ENCODE results near the gene NPW. TPM values are rescaled to one million over a fixed set of nuclear protein-coding genes. Genes with fewer than 3 reads are reported as not detected.

Gene NPW
- total RNA-seq, 4 donors from 2014 or later: not detected

DNA sequence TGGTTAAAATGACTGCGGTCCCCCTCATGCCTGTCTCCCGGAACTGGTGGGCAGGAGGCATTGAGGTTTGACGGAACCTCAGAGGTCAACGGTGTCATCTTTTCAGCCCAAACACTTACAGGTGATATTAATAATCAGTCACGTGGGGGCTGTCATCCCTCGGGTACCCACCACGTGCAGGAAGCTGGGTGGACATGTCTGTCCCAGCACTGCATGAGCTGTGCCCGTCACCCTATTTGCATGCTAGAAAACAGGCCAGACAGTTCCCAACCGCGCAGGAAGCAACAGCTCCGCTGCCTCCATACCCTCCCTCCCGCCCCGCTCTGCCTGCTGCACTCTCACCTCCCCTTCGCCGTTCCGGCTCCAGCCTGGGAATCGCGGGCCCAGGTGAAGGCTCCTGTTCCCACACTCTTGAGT, 28.4 kb upstream of the NPW start:
- peaks cover 0 to 12% of the 10 kb centered on the region in 2 donors for H3K36me3 ChIP-seq
- intact Hi-C loops (cut with DNase I; ENCODE audit: low total_unique reads) (no loop called here), in situ Hi-C loops (cut with MboI; ENCODE audit: low sequenced_read_pairs in 4 of 4) (no loop called here)
- ATAC-seq (no peak), DNase-seq (no peak)
- H3K9me3 ChIP-seq: no peaks in the 10 kb centered on the region
- H3K4me3 ChIP-seq: peak overlapping the region in 2 of 4 donors; percentile 43 to 74
- H3K4me1 ChIP-seq: peaks cover 7 to 16% of the 10 kb centered on the region in 2 donors
- peaks cover 30 to 38% (median 34%) of the 10 kb centered on the region in 3 donors for H3K27me3 ChIP-seq
- no peak overlapping the region for H3K27ac ChIP-seq
- TF ChIP-seq CTCF (IDR thresholded peaks at IDR 0.05 in 4 of 5, conservative IDR thresholded peaks at IDR 0.05 in 1 of 5) (no peak), POLR2A (IDR thresholded peaks at IDR 0.05) (no peak)

GRCh38 chr16:1991588-1991947, 28.0 kb upstream of the NPW start:
- TF ChIP-seq POLR2A (IDR thresholded peaks at IDR 0.05): no peak
- TF ChIP-seq CTCF (IDR thresholded peaks at IDR 0.05 in 4 of 5, conservative IDR thresholded peaks at IDR 0.05 in 1 of 5): no peak
- H3K4me3 ChIP-seq: peak overlapping the region; percentile 43 to 74 (median 51)
- in situ Hi-C loops (cut with MboI; ENCODE audit: low sequenced_read_pairs in 4 of 4): no loop called here
- H3K36me3 ChIP-seq: peaks cover 0 to 8% of the 10 kb centered on the region in 2 donors
- DNase-seq (no peak), ATAC-seq (no peak)
- intact Hi-C loops (cut with DNase I; ENCODE audit: low total_unique reads): no loop called here
- H3K27me3 ChIP-seq: peaks cover 30 to 38% (median 34%) of the 10 kb centered on the region in 3 donors
- H3K9me3 ChIP-seq: no peaks in the 10 kb centered on the region
- H3K4me1 ChIP-seq: peaks cover 7 to 16% of the 10 kb centered on the region in 2 donors
- peak overlapping the region in 2 of 4 donors; percentile 41 to 43 for H3K27ac ChIP-seq

- peak; percentile 84 for ATAC-seq
- DNase-seq: peak; percentile 89 to 95
- no peaks in the 10 kb centered on the region for H3K9me3 ChIP-seq
- in situ Hi-C loops (cut with MboI; ENCODE audit: low sequenced_read_pairs in 4 of 4) (no loop called here), intact Hi-C loops (cut with DNase I; ENCODE audit: low total_unique reads) (no loop called here)
- H3K36me3 ChIP-seq: peaks cover 0 to 2% of the 10 kb centered on the region in 2 donors
- H3K4me3 ChIP-seq: peak overlapping the region; percentile 43 to 74 (median 51)
- peaks cover 30 to 38% (median 34%) of the 10 kb centered on the region in 3 donors for H3K27me3 ChIP-seq
- peaks cover 7 to 16% of the 10 kb centered on the region in 2 donors for H3K4me1 ChIP-seq
- TF ChIP-seq POLR2A (IDR thresholded peaks at IDR 0.05) (no peak), CTCF (IDR thresholded peaks at IDR 0.05 in 4 of 5, conservative IDR thresholded peaks at IDR 0.05 in 1 of 5) (no peak)
- H3K27ac ChIP-seq: peak overlapping the region in 2 of 4 donors; percentile 41 to 43
Measured at GRCh38 chr16:1991948-1992703, 27.5 kb upstream of the NPW start.

DNA sequence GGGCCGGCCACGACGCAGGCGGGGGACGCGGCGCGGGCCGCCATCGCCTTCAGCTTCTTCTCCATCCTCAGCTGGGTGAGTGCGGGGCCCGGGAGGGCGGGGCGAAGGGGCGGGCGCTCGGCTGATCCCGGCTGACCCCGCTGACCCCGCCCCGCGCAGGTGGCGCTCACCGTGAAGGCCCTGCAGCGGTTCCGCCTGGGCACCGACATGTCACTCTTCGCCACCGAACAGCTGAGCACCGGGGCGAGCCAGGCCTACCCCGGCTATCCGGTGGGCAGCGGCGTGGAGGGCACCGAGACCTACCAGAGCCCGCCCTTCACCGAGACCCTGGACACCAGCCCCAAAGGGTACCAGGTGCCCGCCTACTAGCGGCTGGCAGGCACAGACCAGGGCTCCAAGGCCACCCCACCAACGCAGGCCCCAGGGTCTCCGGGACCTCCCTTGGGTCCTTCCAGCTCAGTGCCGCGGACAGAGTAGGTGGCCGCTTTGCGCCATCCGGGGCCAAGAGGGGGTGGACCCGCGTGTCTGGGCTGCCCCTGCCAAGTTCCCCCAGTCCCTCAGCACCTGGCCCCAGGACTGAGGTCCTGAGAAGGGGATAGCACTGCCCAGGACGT, 26.8 kb upstream of the NPW start:
- peak in 1 of 2 donors; percentile 3 for ATAC-seq
- TF ChIP-seq CTCF (IDR thresholded peaks at IDR 0.05 in 4 of 5, conservative IDR thresholded peaks at IDR 0.05 in 1 of 5) (no peak), POLR2A (IDR thresholded peaks at IDR 0.05) (no peak)
- intact Hi-C loops (cut with DNase I; ENCODE audit: low total_unique reads) (no loop called here), in situ Hi-C loops (cut with MboI; ENCODE audit: low sequenced_read_pairs in 4 of 4) (no loop called here)
- H3K9me3 ChIP-seq: no peaks in the 10 kb centered on the region
- H3K27ac ChIP-seq: peak overlapping the region in 1 of 4 donors; percentile 36
- H3K27me3 ChIP-seq: peaks cover 30 to 38% (median 34%) of the 10 kb centered on the region in 3 donors
- DNase-seq: no peak
- H3K36me3 ChIP-seq: peaks cover 0 to 2% of the 10 kb centered on the region in 2 donors
- peak overlapping the region in 2 of 4 donors; percentile 59 to 74 for H3K4me3 ChIP-seq
- H3K4me1 ChIP-seq: peaks cover 7 to 16% of the 10 kb centered on the region in 2 donors

Measured in gastrocnemius medialis (tissue), 4 donors.